ENCODE data around the gene ZNF79.
"Not testable (repeated sequence)": the region's sequence is repeated elsewhere in the genome, so short reads cannot be mapped to it uniquely, and the experiment has no call there.

The ZNF79 gene

DNA sequence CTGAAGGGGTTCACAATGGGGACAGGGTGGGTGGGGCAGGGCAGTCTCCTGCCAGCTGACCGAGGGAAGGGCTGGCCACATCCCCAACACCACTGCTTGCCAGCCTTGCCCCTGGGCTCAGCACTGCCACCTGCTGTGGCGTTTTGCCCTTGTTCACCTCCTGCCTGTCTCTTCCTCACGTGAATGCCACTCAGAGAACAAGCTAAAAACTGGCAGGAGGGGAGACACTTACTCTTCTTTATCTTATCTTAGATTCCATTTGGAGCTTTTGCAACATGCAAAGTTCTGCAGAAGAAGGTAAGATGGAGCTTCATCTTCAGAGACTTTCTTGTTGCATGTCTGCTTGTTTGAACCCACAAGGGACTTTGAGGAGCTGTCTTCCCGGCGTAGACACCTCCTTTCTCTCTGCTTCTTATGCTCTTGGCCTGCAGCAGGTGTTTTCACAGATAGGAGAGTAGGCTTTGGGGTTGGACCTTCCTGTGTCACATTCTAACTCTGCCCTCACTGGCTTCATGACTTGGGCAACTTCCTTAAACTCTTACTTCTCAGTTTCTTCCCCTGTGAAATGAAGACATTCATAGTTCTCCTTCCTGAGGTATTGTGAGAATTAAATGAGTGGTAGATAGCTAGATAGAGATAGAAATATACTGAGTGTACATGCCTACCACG lies 31.3 kb downstream of the ZNF79 start:
- no peak overlapping the region for H3K4me3 ChIP-seq (ENCODE audit: low read length)
- DNase-seq (ENCODE audit: low read depth): no peak
- TF ChIP-seq, protein P1, sequence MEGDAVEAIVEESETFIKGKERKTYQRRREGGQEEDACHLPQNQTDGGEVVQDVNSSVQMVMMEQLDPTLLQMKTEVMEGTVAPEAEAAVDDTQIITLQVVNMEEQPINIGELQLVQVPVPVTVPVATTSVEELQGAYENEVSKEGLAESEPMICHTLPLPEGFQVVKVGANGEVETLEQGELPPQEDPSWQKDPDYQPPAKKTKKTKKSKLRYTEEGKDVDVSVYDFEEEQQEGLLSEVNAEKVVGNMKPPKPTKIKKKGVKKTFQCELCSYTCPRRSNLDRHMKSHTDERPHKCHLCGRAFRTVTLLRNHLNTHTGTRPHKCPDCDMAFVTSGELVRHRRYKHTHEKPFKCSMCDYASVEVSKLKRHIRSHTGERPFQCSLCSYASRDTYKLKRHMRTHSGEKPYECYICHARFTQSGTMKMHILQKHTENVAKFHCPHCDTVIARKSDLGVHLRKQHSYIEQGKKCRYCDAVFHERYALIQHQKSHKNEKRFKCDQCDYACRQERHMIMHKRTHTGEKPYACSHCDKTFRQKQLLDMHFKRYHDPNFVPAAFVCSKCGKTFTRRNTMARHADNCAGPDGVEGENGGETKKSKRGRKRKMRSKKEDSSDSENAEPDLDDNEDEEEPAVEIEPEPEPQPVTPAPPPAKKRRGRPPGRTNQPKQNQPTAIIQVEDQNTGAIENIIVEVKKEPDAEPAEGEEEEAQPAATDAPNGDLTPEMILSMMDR (conservative IDR thresholded peaks at IDR 0.05; ENCODE audit: low read length): peak; percentile 31; the same call in 1 of the 2 replicates

DNA sequence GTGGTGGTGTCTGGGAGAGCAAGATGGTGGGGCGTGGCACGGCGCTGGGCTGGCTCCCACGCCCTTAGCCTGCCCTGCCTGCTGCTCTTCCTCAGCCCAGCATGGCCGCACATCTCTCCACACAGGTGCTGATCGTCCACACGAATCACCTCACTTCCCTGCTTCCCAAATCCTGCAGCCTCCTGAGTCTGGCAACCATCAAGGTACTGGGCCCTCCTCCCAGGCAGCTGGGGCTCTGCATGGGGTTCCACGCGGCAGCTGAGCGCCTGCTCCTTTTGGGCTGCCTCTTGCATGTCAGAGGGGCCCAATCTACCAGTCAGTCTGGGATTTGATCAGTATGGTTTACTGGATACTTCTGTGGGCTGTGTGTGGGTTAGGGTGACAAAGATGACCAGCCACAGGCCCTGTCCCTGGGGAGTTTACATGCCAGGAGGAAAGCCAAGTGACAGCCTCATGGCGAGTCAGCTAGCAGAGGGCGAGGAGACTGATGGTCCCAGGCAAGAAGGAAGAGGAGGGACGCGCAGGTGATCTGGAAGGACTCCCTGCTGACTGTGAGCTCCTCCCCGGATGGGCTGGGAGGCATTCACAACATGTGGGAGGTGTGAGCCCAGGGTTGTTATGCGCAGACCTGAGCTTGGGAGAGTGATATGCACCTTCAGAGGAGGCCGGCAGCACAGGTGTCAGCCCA lies 33.2 kb downstream of the ZNF79 start:
- DNase-seq (ENCODE audit: low read depth): no peak
- TF ChIP-seq, protein P1 (conservative IDR thresholded peaks at IDR 0.05; ENCODE audit: low read length): no peak
- H3K4me3 ChIP-seq (ENCODE audit: low read length): no peak overlapping the region

DNA sequence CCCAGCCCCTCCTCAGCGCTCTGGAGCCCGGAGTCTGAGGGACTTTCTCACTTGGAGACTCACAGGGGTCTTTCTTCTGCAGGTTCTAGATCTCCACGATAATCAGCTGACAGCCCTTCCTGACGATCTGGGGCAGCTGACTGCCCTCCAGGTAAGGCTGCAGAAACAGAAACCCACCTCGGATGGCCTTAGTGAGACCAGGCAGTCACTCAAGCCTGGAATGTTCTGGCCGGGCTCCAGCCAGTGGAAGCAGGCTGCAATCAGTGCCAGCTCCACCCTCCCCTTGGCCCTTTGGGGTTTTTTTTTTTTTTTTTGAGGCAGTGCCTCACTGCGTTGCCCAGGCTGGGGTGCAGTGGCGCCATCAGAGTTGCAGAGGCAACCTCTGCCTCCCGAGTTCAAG lies 34.7 kb downstream of the ZNF79 start:
- DNase-seq (ENCODE audit: low read depth): no peak
- TF ChIP-seq, protein P1 (conservative IDR thresholded peaks at IDR 0.05; ENCODE audit: low read length): no peak
- no peak overlapping the region for H3K4me3 ChIP-seq (ENCODE audit: low read length)

DNA sequence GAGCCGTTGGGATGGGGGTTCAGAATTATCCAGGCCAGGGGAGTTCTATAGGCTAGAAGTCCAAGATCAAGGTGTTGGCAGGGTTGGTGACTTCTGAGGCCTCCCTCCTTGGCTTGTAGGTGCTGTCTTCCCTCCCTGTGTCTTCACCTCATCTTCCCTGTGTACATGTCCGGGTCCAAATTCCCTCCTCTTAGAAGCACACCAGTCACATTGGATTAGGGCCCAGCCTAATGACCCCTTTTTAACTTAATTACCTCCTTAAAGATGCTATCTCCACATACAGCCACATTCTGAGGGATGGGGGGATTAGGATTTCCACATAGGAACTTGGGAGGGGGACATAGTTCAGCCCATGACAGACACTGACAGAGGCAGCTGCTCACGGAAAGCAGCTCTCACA lies 39.2 kb downstream of the ZNF79 start:
- DNase-seq (ENCODE audit: low read depth): no peak
- TF ChIP-seq, protein P1 (conservative IDR thresholded peaks at IDR 0.05; ENCODE audit: low read length): no peak
- no peak overlapping the region for H3K4me3 ChIP-seq (ENCODE audit: low read length)

DNA sequence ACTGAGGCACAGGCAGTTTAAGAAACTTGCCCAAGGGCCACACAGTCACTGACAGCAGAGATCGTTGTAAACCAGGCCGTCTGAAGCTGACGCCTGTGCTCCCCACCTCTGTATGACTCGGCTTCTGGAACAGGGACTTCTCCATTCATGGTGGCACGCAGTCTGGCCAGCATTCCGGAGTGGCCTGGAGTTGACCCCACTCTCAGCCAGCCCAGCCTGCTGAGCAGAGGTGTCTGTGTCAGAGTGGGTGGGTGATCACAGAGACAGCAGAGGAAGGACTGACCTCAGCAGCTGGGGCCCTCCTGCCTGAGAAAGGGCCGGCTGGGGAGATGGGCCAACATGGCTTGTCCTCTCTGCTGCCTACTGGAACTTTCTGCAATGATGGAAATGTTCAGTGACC lies 39.7 kb downstream of the ZNF79 start:
- H3K4me3 ChIP-seq (ENCODE audit: low read length): no peak overlapping the region
- no peak for DNase-seq (ENCODE audit: low read depth)
- TF ChIP-seq, protein P1 (conservative IDR thresholded peaks at IDR 0.05; ENCODE audit: low read length): no peak

DNA sequence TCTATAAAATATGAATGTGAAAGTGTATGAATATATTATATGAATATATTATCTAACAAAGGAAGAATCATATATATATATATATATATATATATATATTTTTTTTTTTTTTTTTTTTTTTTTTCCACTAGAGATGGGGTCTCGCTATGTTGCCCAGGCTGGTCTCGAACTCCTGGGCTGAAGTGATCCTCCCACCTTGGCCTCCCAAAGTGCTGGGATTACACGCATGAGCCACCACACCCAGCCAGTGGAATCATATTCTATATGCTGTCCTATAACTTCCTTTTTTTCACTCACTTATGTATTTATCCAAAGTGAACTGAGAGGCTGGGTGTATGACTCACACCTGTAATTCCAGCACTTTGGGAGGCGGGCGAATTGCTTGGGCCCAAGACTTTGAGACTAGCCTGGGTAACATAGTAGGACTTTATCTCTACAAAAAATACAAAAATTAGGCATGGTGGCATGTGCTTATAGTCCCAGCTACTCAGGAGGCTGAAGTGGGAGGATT lies 42.3 kb downstream of the ZNF79 start:
- DNase-seq (ENCODE audit: low read depth); H3K4me3 ChIP-seq (ENCODE audit: low read length): not testable (repeated sequence)

DNA sequence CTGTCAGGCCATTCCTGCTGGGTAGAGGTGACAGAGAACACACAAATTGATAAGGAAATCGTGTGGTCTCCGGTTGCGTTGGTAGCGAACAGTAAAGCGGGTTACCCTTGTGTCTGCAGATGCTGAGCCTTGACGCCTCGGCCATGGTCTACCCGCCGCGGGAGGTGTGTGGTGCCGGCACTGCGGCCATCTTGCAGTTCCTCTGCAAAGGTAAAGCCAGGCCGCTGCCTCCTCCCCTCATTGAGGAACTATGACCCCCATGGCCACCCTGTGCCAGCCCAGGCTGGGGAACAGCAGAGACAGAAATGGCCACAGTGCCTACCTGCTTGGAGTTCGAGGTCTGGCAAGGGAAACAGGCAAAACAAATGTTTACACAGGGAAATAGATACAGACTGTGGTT lies 43.4 kb downstream of the ZNF79 start:
- TF ChIP-seq, protein P1 (conservative IDR thresholded peaks at IDR 0.05; ENCODE audit: low read length): no peak
- no peak overlapping the region for H3K4me3 ChIP-seq (ENCODE audit: low read length)
- DNase-seq (ENCODE audit: low read depth): no peak
